ENCODE data around the gene PAN2.
"Not testable (repeated sequence)": the region's sequence is repeated elsewhere in the genome, so short reads cannot be mapped to it uniquely, and the experiment has no call there.

The PAN2 gene

GRCh38 chr12:56307221-56307965 is 26.4 kb downstream of the PAN2 start:
- DNase-seq, result no peak

GRCh38 chr12:56304872-56305590 is 28.8 kb downstream of the PAN2 start:
- DNase-seq, result no peak

- no peak for DNase-seq
Measured at GRCh38 chr12:56304276-56304675, 29.5 kb downstream of the PAN2 start.

GRCh38 chr12:56300644-56301464 is 32.9 kb downstream of the PAN2 start:
- no peak for DNase-seq

- DNase-seq, result peak; percentile 97 to 98 (median 98)
Measured at GRCh38 chr12:56299853-56300643, 33.8 kb downstream of the PAN2 start, which contains the start of gene CS. Gene CS (minus strand): TSS chr12:56300330. CDS start chr12:56300201, 129 bp downstream.

GRCh38 chr12:56299308-56299852 is 34.4 kb downstream of the PAN2 start:
- DNase-seq, result no peak

- DNase-seq, result no peak
Measured at GRCh38 chr12:56298828-56299227, 35.0 kb downstream of the PAN2 start.

- DNase-seq, result no peak
Measured at GRCh38 chr12:56297400-56297799, 36.4 kb downstream of the PAN2 start.

- DNase-seq, result no peak
Measured at GRCh38 chr12:56296295-56296694, 37.5 kb downstream of the PAN2 start.

GRCh38 chr12:56293795-56294194 is 40.0 kb downstream of the PAN2 start:
- no peak for DNase-seq

GRCh38 chr12:56288705-56289387 is 45.0 kb downstream of the PAN2 start:
- no peak for DNase-seq

- DNase-seq, result no peak
Measured at GRCh38 chr12:56286044-56286830, 47.6 kb downstream of the PAN2 start.

GRCh38 chr12:56284263-56284662 is 49.5 kb downstream of the PAN2 start:
- not testable (repeated sequence) for DNase-seq

- no peak for DNase-seq
Measured at GRCh38 chr12:56282579-56282978, 51.2 kb downstream of the PAN2 start.

GRCh38 chr12:56282030-56282429 is 51.8 kb downstream of the PAN2 start:
- DNase-seq, result no peak

GRCh38 chr12:56280849-56281248 is 53.0 kb downstream of the PAN2 start:
- DNase-seq, result no peak

GRCh38 chr12:56278905-56279304 is 54.9 kb downstream of the PAN2 start:
- no peak for DNase-seq

- DNase-seq, result no peak
Measured at GRCh38 chr12:56274299-56274698, 59.5 kb downstream of the PAN2 start.

- DNase-seq, result not testable (repeated sequence)
Measured at GRCh38 chr12:56272468-56272867, 61.3 kb downstream of the PAN2 start.

GRCh38 chr12:56271031-56271430 is 62.8 kb downstream of the PAN2 start:
- no peak for DNase-seq

All from activated CD4-positive, CD25-positive, alpha-beta regulatory T cell (primary cell).